ENCODE results near the gene AP4S1.

Gene AP4S1

GRCh38 chr14:31122098-31122611 lies 96.7 kb downstream of the AP4S1 start:
- Histone ChIP-seq H3K4me3 (ENCODE audit: low read depth, low read length) (no peak overlapping the region), H3K27me3 (ENCODE audit: insufficient read depth, low read depth, severe bottlenecking) (no peaks in the 10 kb centered on the region), H3K36me3 (peaks cover 77% of the 10 kb centered on the region), H3K27ac (no peak overlapping the region), H3K9me3 (ENCODE audit: severe bottlenecking) (no peaks in the 10 kb centered on the region)
- DNase-seq = no peak
- TF ChIP-seq CTCF (IDR thresholded peaks at IDR 0.05; ENCODE audit: low read depth, low read length) = no peak

- no peak for TF ChIP-seq CTCF (IDR thresholded peaks at IDR 0.05; ENCODE audit: low read depth, low read length)
- no peak overlapping the region for H3K27ac ChIP-seq
- peaks cover 77% of the 10 kb centered on the region for H3K36me3 ChIP-seq
- H3K9me3 ChIP-seq (ENCODE audit: severe bottlenecking) = no peaks in the 10 kb centered on the region
- no peak for DNase-seq
- H3K4me3 ChIP-seq (ENCODE audit: low read depth, low read length) = no peak overlapping the region
- no peaks in the 10 kb centered on the region for H3K27me3 ChIP-seq (ENCODE audit: insufficient read depth, low read depth, severe bottlenecking)
These were observed 97.5 kb downstream of the AP4S1 start for GRCh38 chr14:31122921-31123320.

- no peaks in the 10 kb centered on the region for H3K27me3 ChIP-seq (ENCODE audit: insufficient read depth, low read depth, severe bottlenecking)
- no peak for TF ChIP-seq CTCF (IDR thresholded peaks at IDR 0.05; ENCODE audit: low read depth, low read length)
- H3K9me3 ChIP-seq (ENCODE audit: severe bottlenecking) = no peaks in the 10 kb centered on the region
- peaks cover 78% of the 10 kb centered on the region for H3K36me3 ChIP-seq
- DNase-seq = no peak
- no peak overlapping the region for H3K4me3 ChIP-seq (ENCODE audit: low read depth, low read length)
- no peak overlapping the region for H3K27ac ChIP-seq
These were observed 98.7 kb downstream of the AP4S1 start for GRCh38 chr14:31124197-31124596.

DNA sequence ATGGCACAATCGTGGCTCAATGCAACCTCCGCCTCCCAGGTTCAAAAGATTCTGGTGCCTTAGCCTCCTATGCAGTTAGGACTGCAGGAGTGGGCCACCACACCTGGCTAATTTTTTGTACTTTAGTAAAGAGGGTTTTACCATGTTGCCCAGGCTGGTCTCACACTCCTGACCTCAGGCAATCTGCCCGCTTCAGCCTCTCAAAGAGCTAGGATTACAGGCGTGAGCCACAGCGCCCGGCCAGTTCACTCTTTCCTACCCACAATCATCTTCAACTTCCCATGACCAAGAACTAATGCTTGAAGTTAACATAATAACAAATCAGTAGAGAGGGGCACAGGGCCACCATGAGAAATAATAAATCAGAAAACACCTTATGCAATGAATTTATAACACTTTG lies 99.8 kb downstream of the AP4S1 start:
- DNase-seq = no peak
- no peak for TF ChIP-seq CTCF (IDR thresholded peaks at IDR 0.05; ENCODE audit: low read depth, low read length)
- H3K9me3 ChIP-seq (ENCODE audit: severe bottlenecking) = no peaks in the 10 kb centered on the region
- no peak overlapping the region for H3K27ac ChIP-seq
- H3K4me3 ChIP-seq (ENCODE audit: low read depth, low read length) = no peak overlapping the region
- H3K27me3 ChIP-seq (ENCODE audit: insufficient read depth, low read depth, severe bottlenecking) = no peaks in the 10 kb centered on the region
- H3K36me3 ChIP-seq = peaks cover 77% of the 10 kb centered on the region

DNA sequence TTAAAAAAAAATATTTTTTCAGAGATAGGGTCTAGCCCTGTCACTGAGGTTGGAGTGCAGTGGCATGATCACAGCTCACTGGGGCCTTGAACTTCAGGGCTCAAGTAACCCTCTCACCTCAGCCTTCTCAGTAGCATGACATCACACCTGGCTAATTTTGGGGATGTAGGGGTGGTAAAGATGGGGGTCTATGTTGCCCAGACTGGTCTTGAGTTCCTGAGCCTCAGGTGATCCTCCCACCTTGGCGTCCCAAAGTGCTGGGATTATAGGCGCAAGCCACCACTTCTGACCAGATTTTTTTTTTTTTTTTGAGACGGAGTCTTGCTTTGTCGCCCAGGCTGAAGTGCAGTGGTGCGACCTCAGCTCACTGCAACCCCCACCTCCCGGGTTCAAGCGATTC lies 101.2 kb downstream of the AP4S1 start:
- H3K4me3 ChIP-seq (ENCODE audit: low read depth, low read length) = no peak overlapping the region
- peaks cover 73% of the 10 kb centered on the region for H3K36me3 ChIP-seq
- DNase-seq = no peak
- no peaks in the 10 kb centered on the region for H3K9me3 ChIP-seq (ENCODE audit: severe bottlenecking)
- TF ChIP-seq CTCF (IDR thresholded peaks at IDR 0.05; ENCODE audit: low read depth, low read length) = no peak
- H3K27ac ChIP-seq = no peak overlapping the region
- no peaks in the 10 kb centered on the region for H3K27me3 ChIP-seq (ENCODE audit: insufficient read depth, low read depth, severe bottlenecking)

GRCh38 chr14:31127690-31128089 lies 102.2 kb downstream of the AP4S1 start:
- Histone ChIP-seq H3K27me3 (ENCODE audit: insufficient read depth, low read depth, severe bottlenecking) (no peaks in the 10 kb centered on the region), H3K4me3 (ENCODE audit: low read depth, low read length) (no peak overlapping the region), H3K36me3 (peaks cover 76% of the 10 kb centered on the region), H3K27ac (no peak overlapping the region), H3K9me3 (ENCODE audit: severe bottlenecking) (no peaks in the 10 kb centered on the region)
- TF ChIP-seq CTCF (IDR thresholded peaks at IDR 0.05; ENCODE audit: low read depth, low read length) = no peak
- DNase-seq = no peak

Measured in WERI-Rb-1 (cell line).